Lung (tissue), 12 donors: Measurements from ENCODE around the gene TBC1D22A. TPM values are rescaled to one million over a fixed set of nuclear protein-coding genes. Genes with fewer than 3 reads are reported as not detected.

Source experiments
- ATAC-seq: fragments of 200-7000 bp; cut with Tn5 transposase; one replicate; pipeline ENCODE4 v1.9.1; 2020; ENCODE audit warnings: moderate number of reproducible peaks; ENCODE audit not compliant: insufficient read depth, low FRiP score
- DNase-seq, 3 donors: peaks; one replicate each; pipeline ENCODE4 v3.0.0-alpha.2; 2013 to 2017
- H3K27ac ChIP-seq, 2 donors: one replicate each; pipeline ENCODE4 v1.5.1; 2013; ENCODE audit warnings: mild to moderate bottlenecking in 2 of 2, moderate library complexity in 2 of 2, control low read depth in 1 of 2, inconsistent platforms in 1 of 2, low read depth in 1 of 2, low read length in 1 of 2
- H3K27me3 ChIP-seq, 3 donors: one replicate each; pipeline ENCODE4 v1.5.1; 2013; ENCODE audit warnings: low read length in 2 of 3; ENCODE audit not compliant: control insufficient read depth in 3 of 3, insufficient read depth in 3 of 3
- H3K36me3 ChIP-seq, 4 donors: one replicate each; pipeline ENCODE4 v1.5.1; 2013; ENCODE audit warnings: low read length in 4 of 4, mild to moderate bottlenecking in 1 of 4, moderate library complexity in 1 of 4; ENCODE audit not compliant: control insufficient read depth in 4 of 4, insufficient read depth in 4 of 4
- H3K4me1 ChIP-seq, 5 donors: one replicate each; pipeline ENCODE4 v1.5.1; 2013; ENCODE audit warnings: low read length in 5 of 5, mild to moderate bottlenecking in 2 of 5, moderate library complexity in 1 of 5; ENCODE audit not compliant: control insufficient read depth in 5 of 5, insufficient read depth in 5 of 5
- H3K4me3 ChIP-seq: one replicate; pipeline ENCODE4 v1.5.1; 2013; ENCODE audit warnings: mild to moderate bottlenecking, control low read depth, moderate library complexity
- H3K9ac ChIP-seq, 2 donors: one replicate each; pipeline ENCODE4 v1.5.1; 2013; ENCODE audit warnings: low read length in 2 of 2, control low read depth in 1 of 2; ENCODE audit not compliant: insufficient read depth in 1 of 2
- H3K9me3 ChIP-seq, 4 donors: one replicate each; pipeline ENCODE4 v1.5.1; 2013; ENCODE audit warnings: low read length in 3 of 4, mild to moderate bottlenecking in 1 of 4, moderate library complexity in 1 of 4; ENCODE audit not compliant: control insufficient read depth in 4 of 4, insufficient read depth in 3 of 4
- WGBS, 2 donors: extraction: QIAGEN DNeasy Blood & Tissue Kit; methylation state at CpG; one replicate each; pipeline ENCODE4 v1.1.7; 2013; 5-methylcytosine and 5-hydroxymethylcytosine counted together
- polyA plus RNA-seq, 2 donors: library from polyadenylated mRNA; stranded (reverse); fragments of 200-250 nt; gene quantifications; one replicate each; pipeline ENCODE4 v1.2.1, GENCODE V29; 2013
- total RNA-seq, 2 donors: library from RNA; depleted of rRNA in 1 of 2; stranded (reverse); fragments of >200 nt in 1 of 2; gene quantifications; one replicate each; pipeline ENCODE4 v1.2.1, GENCODE V29; 2014 to 2021
- TF ChIP-seq, protein P1 (sequence below): IDR thresholded peaks from 2 replicates; pipeline ENCODE4 v1.5.1; 2012; ENCODE audit warnings: mild to moderate bottlenecking; ENCODE audit errors: control extremely low read depth, extremely low read depth
- donor health status: control.
- donor health status: control.
- donor health status: Bipolar disorder and iron deficiency.
- donor health status: healthy.
- donor health status: DM: yes; HTN: yes; CAD: no.

Gene TBC1D22A
- total and polyA plus RNA-seq, 4 donors: 20.2 to 38.4 (median 21.0) TPM

DNA sequence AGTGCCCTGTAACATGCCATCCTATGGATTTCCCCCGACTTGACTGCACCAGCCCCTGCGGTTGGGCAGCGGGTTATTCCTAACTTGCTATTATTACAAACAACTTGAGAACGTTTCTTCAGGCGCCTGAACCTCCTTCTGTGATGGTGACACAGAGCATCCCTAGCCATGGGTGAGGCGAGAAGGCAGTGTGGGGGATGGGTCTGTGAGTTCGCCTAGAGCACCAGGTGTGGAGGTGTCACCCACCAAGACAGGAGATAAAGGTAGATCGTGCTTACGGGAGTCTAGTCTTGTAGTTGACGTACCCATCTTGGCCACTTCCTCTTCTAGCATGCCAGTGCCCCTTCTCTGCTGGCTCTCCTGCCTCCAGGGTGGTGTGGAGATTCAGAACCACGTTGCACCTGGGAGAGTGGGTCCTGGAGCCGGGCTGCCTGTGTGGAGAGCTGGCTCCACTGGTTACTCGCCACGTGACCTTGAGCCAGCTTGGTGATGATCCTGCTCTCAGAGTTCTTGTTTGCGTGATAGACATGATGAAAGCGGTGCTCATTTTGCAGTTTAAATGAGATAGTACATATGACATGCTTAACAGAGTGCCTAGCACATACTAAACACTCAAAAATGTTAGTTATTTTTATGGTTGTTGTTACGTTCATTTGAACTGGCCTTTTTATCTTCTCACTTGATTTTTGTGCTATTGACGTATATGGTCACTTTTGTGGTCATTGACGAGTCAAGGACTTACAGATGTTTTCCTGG lies 37.8 kb downstream of the TBC1D22A start:
- no peak overlapping the region for H3K4me3 ChIP-seq
- 91 to 93% methylated on average over 19 of the region's 19 CpGs for WGBS, 2 donors
- H3K4me1 ChIP-seq: peaks cover 0 to 7% (median 4%) of the 10 kb centered on the region in 5 donors
- peaks cover 0 to 25% (median 12%) of the 10 kb centered on the region in 4 donors for H3K36me3 ChIP-seq
- DNase-seq (no peak), ATAC-seq (no peak)
- TF ChIP-seq, protein P1, sequence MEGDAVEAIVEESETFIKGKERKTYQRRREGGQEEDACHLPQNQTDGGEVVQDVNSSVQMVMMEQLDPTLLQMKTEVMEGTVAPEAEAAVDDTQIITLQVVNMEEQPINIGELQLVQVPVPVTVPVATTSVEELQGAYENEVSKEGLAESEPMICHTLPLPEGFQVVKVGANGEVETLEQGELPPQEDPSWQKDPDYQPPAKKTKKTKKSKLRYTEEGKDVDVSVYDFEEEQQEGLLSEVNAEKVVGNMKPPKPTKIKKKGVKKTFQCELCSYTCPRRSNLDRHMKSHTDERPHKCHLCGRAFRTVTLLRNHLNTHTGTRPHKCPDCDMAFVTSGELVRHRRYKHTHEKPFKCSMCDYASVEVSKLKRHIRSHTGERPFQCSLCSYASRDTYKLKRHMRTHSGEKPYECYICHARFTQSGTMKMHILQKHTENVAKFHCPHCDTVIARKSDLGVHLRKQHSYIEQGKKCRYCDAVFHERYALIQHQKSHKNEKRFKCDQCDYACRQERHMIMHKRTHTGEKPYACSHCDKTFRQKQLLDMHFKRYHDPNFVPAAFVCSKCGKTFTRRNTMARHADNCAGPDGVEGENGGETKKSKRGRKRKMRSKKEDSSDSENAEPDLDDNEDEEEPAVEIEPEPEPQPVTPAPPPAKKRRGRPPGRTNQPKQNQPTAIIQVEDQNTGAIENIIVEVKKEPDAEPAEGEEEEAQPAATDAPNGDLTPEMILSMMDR: no peak
- no peak overlapping the region for H3K9ac ChIP-seq
- H3K27me3 ChIP-seq: no peaks in the 10 kb centered on the region
- H3K27ac ChIP-seq: peak overlapping the region in 1 of 2 donors; percentile 46
- no peaks in the 10 kb centered on the region for H3K9me3 ChIP-seq

DNA sequence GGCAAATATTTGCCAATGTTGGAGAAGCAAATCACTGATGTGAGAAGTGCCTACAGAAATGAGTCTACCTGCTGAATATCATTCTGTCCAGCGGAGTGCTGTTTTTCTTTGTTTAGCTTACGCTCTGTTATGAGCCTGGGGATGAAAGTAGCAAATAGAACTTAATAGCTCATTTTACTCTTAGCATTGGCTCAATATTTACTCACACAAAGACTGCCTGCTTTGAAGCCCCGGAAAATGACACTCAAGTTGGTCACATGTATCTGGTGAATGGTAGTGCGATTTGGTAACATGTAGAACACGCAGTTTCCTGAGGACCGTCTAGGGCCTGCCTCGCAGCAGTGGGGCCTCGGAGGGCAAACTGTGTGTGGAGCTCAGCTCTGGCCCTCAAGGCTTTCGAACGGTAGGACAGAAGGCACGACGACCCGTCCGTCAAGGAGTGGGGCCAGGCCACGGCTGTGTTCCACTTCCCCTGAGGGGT lies 38.9 kb downstream of the TBC1D22A start:
- peak; percentile 37 to 70 (median 46) for DNase-seq

DNA sequence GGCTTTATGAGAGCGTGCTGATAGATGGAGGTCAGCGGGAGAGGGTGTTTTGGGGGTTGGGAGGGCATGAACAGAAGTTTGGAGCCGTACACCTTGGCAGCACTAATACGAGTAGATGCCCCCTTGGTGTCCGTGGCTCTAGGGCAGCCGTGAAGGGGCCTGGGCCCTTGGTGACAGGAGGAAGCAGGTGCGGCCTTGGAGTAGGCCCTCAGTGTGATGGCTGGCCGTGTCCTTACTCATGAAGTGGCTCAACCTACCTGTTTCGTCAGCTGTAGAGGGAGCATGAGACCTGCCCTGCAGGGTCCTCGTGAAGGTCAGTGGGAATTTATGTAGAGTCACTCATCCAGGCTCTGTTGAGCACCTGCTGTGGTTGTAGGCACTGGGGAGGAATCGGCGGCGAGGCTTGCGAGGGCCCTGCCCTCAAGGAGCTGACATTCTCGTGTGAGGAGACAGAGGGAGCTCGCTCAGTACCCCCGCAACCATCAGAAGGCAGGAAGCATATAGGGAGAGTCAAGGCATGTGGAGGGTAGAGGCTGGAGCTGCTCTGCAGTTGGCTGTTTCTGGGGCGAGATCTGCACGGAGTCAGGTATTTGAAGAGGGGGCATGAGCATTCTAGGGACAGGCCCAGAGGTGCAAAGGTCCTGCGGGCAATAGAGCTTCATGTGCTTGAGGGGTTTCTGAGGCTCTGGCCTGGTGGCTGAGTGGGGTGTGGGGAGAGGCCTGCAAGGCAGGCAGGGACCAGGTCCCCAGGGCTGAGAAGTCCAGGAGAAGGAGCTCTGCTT lies 39.6 kb downstream of the TBC1D22A start:
- no peaks in the 10 kb centered on the region for H3K9me3 ChIP-seq
- peak overlapping the region in 1 of 2 donors; percentile 71 for H3K27ac ChIP-seq
- no peak for ATAC-seq
- H3K27me3 ChIP-seq: no peaks in the 10 kb centered on the region
- H3K9ac ChIP-seq: no peak overlapping the region
- H3K36me3 ChIP-seq: peaks cover 0 to 20% (median 13%) of the 10 kb centered on the region in 4 donors
- TF ChIP-seq, protein P1: no peak
- H3K4me1 ChIP-seq: peaks cover 0 to 7% (median 4%) of the 10 kb centered on the region in 5 donors
- no peak overlapping the region for H3K4me3 ChIP-seq
- peak in 1 of 3 donors; percentile 12 for DNase-seq
- 82 to 93% methylated on average over 20 of the region's 20 CpGs for WGBS, 2 donors

More for the DNA sequence above, 38.9 kb downstream of the TBC1D22A start:
- Histone ChIP-seq H3K4me1 (peaks cover 0 to 7% (median 4%) of the 10 kb centered on the region in 5 donors), H3K4me3 (no peak overlapping the region), H3K27ac (peak overlapping the region in 1 of 2 donors; percentile 71), H3K27me3 (no peaks in the 10 kb centered on the region), H3K36me3 (peaks cover 0 to 22% (median 11%) of the 10 kb centered on the region in 4 donors), H3K9me3 (no peaks in the 10 kb centered on the region), H3K9ac (no peak overlapping the region)
- ATAC-seq: peak; percentile 23
- TF ChIP-seq, protein P1: no peak
- 75 to 81% methylated on average over 15 of the region's 15 CpGs for WGBS, 2 donors
